CD4-positive, alpha-beta T cell (primary cell): ENCODE data around the gene MOB1B. TPM values are rescaled to one million over a fixed set of nuclear protein-coding genes. Genes with fewer than 3 reads are reported as not detected.

ENCODE experiments used
- total RNA-seq, 174 experiments: library from RNA in 2 of 174; stranded (reverse) in 2 of 174; gene quantifications; one replicate each; pipeline ENCODE4 v1.2.3 and lab custom pipeline; 2021 to 2026

MOB1B gene
- total RNA-seq, 2 experiments from 2014 or later, result 13.1 to 13.4 TPM

Other genes starting within 250 kb of the MOB1B start
- gene JCHAIN, start 235.9 kb upstream of the MOB1B start, total RNA-seq, result 1 to 10 TPM; 1.0 to 2.7 TPM
- 10 to 100 TPM; 19.2 to 20.5 TPM for gene UTP3, start 213.8 kb upstream of the MOB1B start, total RNA-seq
- gene RUFY3, start 180.4 kb upstream of the MOB1B start, total RNA-seq, result 10 to 100 TPM; 18.0 to 18.1 TPM
- gene GRSF1, start 62.5 kb upstream of the MOB1B start, total RNA-seq, result 10 to 100 TPM; 32.7 to 34.1 TPM
- 10 to 100 TPM; 12.8 to 13.9 TPM for gene DCK, start 91.3 kb downstream of the MOB1B start, total RNA-seq